Common myeloid progenitor, CD34-positive (primary cell): ENCODE results near the gene TPX2.
A peak's percentile ranks its signal among the peaks of the same experiment; 100 is the strongest.

ENCODE experiments used
- CTCF ChIA-PET: fragments of 350-600 bp; sonication (Branson Sonifier 250); formaldehyde crosslinking; loops from one replicate; lab custom pipeline; 2021; ENCODE audit warnings: antibody characterized with exemption; lab: Charles Lee
- POLR2A ChIA-PET: fragments of 350-600 bp; sonication (Branson Sonifier 250); formaldehyde crosslinking; loops from one replicate; lab custom pipeline; 2021; ENCODE audit warnings: antibody characterized with exemption; lab: Charles Lee
- DNase-seq, 3 donors: peaks; one replicate each; pipeline versions ENCODE4 v3.0.0 to v3.0.0-alpha.2; 2013
- H3K27ac ChIP-seq, 2 experiments: 1 replicate in 1 of 2; 2 replicates in 1 of 2; pipeline ENCODE4 v1.7.0; 2013; ENCODE audit warnings: inconsistent platforms in 2 of 2, low read length in 2 of 2, mild to moderate bottlenecking in 2 of 2, low read depth in 1 of 2, moderate library complexity in 1 of 2; ENCODE audit not compliant: severe bottlenecking in 2 of 2, insufficient read depth in 1 of 2, poor library complexity in 1 of 2
- H3K27me3 ChIP-seq, 5 experiments: replicated peaks in 2 of 5; 1 replicate in 3 of 5; 2 replicates in 2 of 5; pipeline versions ENCODE4 v1.6.1 to v1.7.0; 2013; ENCODE audit warnings: low read length in 4 of 5, mild to moderate bottlenecking in 2 of 5, moderate library complexity in 2 of 5, inconsistent platforms in 1 of 5; ENCODE audit not compliant: insufficient read depth in 5 of 5, control insufficient read depth in 4 of 5
- H3K36me3 ChIP-seq, 4 experiments: 1 replicate in 2 of 4; 2 replicates in 2 of 4; pipeline versions ENCODE4 v1.6.1 to v1.7.0; 2013; ENCODE audit warnings: low read length in 3 of 4, control low read depth in 1 of 4, mild to moderate bottlenecking in 1 of 4; ENCODE audit not compliant: control insufficient read depth in 4 of 4, insufficient read depth in 4 of 4
- H3K4me1 ChIP-seq, 4 experiments: 1 replicate in 3 of 4; 2 replicates in 1 of 4; pipeline versions ENCODE4 v1.6.1 to v1.7.1; 2013; ENCODE audit warnings: low read length in 3 of 4, mild to moderate bottlenecking in 3 of 4, control low read depth in 1 of 4, inconsistent platforms in 1 of 4, moderate library complexity in 1 of 4; ENCODE audit not compliant: control insufficient read depth in 4 of 4, insufficient read depth in 4 of 4; ENCODE audit errors: control extremely low read depth in 1 of 4
- H3K4me3 ChIP-seq, 7 experiments: 1 replicate in 4 of 7; 2 replicates in 3 of 7; pipeline versions ENCODE4 v1.5.1 to v1.7.0; 2013; ENCODE audit warnings: mild to moderate bottlenecking in 7 of 7, low read length in 6 of 7, moderate library complexity in 6 of 7, inconsistent platforms in 2 of 7, low read depth in 2 of 7, control low read depth in 1 of 7; ENCODE audit not compliant: insufficient read depth in 4 of 7, control insufficient read depth in 1 of 7; ENCODE audit errors: extremely low read depth in 1 of 7
- H3K9me3 ChIP-seq, 5 experiments: 1 replicate in 4 of 5; 2 replicates in 1 of 5; pipeline versions ENCODE4 v1.6.1 to v1.7.1; 2013; ENCODE audit warnings: low read length in 4 of 5, mild to moderate bottlenecking in 2 of 5, inconsistent platforms in 1 of 5, low read depth in 1 of 5, moderate library complexity in 1 of 5; ENCODE audit not compliant: control insufficient read depth in 4 of 5, insufficient read depth in 2 of 5; ENCODE audit errors: control extremely low read depth in 1 of 5
- WGBS: methylation state at CpG from one replicate; pipeline ENCODE4 v1.1.5; 2013; ENCODE audit not compliant: insufficient coverage; 5-methylcytosine and 5-hydroxymethylcytosine counted together

TPX2 gene

DNA sequence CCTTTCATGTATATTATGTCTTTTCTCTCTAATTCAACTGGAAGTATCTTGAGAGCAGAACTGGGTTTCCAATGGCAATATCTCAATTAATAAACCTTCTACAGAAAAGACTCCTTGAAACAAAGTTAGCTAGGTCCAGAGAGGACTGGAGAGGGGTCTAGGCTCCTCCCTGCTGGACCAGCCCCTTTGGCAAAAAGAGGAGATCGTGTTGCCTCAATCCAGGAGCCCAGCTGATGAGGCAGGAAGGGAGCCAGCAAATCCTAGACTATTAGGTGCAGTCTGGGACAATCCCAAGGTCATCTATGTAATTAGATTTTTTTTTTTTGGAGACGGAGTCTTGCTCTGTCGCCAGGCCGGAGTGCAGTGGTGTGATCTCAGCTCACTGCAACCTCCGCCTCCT, 38.3 kb upstream of the TPX2 start:
- POLR2A ChIA-PET, result no interaction called here
- Histone ChIP-seq H3K4me3 (no peak overlapping the region), H3K4me1 (peaks cover 0 to 26% (median 10%) of the 10 kb centered on the region in 4 experiments), H3K27me3 (no peaks in the 10 kb centered on the region), H3K9me3 (no peaks in the 10 kb centered on the region), H3K27ac (no peak overlapping the region), H3K36me3 (peaks cover 6 to 33% (median 15%) of the 10 kb centered on the region in 4 experiments)
- DNase-seq, result no peak
- CTCF ChIA-PET, result interaction anchor here (1.0 to 11.2 kb wide), 7 partner anchors 10 to 67 kb away, joined by 3 to 67 read pairs (median 5); partner anchors contain the start of gene BCL2L1
- WGBS, result 100% methylated on average over 1 of the region's 5 CpGs

DNA sequence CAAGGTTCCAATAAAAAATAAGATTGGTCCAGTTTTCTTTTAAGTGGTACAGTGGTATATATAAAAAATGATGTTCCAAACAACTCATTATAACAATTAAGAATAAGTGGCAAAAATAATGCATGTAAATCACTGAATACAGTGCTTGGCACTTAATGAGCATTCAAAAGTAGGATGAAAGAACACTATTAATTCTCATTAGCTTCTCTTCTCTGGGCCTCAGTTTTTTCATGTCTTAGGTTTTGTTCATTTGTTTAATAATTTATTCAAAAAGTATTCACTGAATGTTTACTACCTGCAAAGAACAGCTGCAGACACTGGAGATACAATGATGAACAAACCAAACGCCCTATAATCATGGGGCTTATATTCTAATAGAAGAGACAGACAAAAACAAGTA, 37.5 kb upstream of the TPX2 start:
- CTCF ChIA-PET, result interaction anchor here (0.7 to 11.2 kb wide), 7 partner anchors 9 to 142 kb away, joined by 3 to 67 read pairs (median 5); partner anchors contain the start of gene BCL2L1
- POLR2A ChIA-PET, result interaction anchor here (0.9 kb wide), 1 partner anchor 8 kb away, joined by 5 read pairs; no protein-coding TSS in a partner anchor
- Histone ChIP-seq H3K9me3 (no peaks in the 10 kb centered on the region), H3K4me1 (peaks cover 0 to 31% (median 10%) of the 10 kb centered on the region in 4 experiments), H3K4me3 (no peak overlapping the region), H3K27me3 (no peaks in the 10 kb centered on the region), H3K27ac (no peak overlapping the region), H3K36me3 (peaks cover 0 to 41% (median 18%) of the 10 kb centered on the region in 4 experiments)
- no CpG with 5 or more reads among the region's 1 CpG for WGBS
- no peak for DNase-seq

- H3K27me3 ChIP-seq, result no peaks in the 10 kb centered on the region
- no peak overlapping the region for H3K4me3 ChIP-seq
- DNase-seq, result no peak
- ChIA-PET POLR2A (no interaction called here), CTCF (interaction anchor here (0.9 to 3.2 kb wide), 10 partner anchors 8 to 71 kb away, joined by 3 to 8 read pairs (median 4); partner anchors contain the start of gene BCL2L1)
- peaks cover 6 to 39% (median 16%) of the 10 kb centered on the region in 4 experiments for H3K4me1 ChIP-seq
- peaks cover 6 to 60% (median 21%) of the 10 kb centered on the region in 4 experiments for H3K36me3 ChIP-seq
- WGBS, result 100% methylated on average over 8 of the region's 11 CpGs
- no peak overlapping the region for H3K27ac ChIP-seq
- H3K9me3 ChIP-seq, result no peaks in the 10 kb centered on the region
These were observed 34.6 kb upstream of the TPX2 start for GRCh38 chr20:31704225-31705119.

- Histone ChIP-seq H3K9me3 (no peaks in the 10 kb centered on the region), H3K36me3 (peaks cover 10 to 59% (median 21%) of the 10 kb centered on the region in 4 experiments), H3K27me3 (no peaks in the 10 kb centered on the region), H3K4me3 (no peak overlapping the region), H3K4me1 (peaks cover 6 to 32% (median 14%) of the 10 kb centered on the region in 4 experiments), H3K27ac (no peak overlapping the region)
- ChIA-PET CTCF (interaction anchor here (0.9 to 3.2 kb wide), 9 partner anchors 9 to 72 kb away, joined by 3 to 8 read pairs (median 5); no protein-coding TSS in a partner anchor), POLR2A (no interaction called here)
- DNase-seq, result no peak
These were observed 33.9 kb upstream of the TPX2 start for GRCh38 chr20:31705191-31705590.

GRCh38 chr20:31705598-31706597, 33.2 kb upstream of the TPX2 start:
- peaks cover 6 to 26% (median 14%) of the 10 kb centered on the region in 4 experiments for H3K4me1 ChIP-seq
- no peaks in the 10 kb centered on the region for H3K27me3 ChIP-seq
- ChIA-PET POLR2A (no interaction called here), CTCF (interaction anchor here (0.9 to 2.0 kb wide), 11 partner anchors 8 to 72 kb away, joined by 3 to 10 read pairs (median 4); partner anchors contain the start of gene BCL2L1)
- no peak for DNase-seq
- H3K9me3 ChIP-seq, result no peaks in the 10 kb centered on the region
- H3K27ac ChIP-seq, result peak overlapping the region in 1 of 2 experiments; percentile 12
- H3K36me3 ChIP-seq, result peaks cover 9 to 59% (median 20%) of the 10 kb centered on the region in 4 experiments
- 20% methylated on average over 1 of the region's 4 CpGs for WGBS
- no peak overlapping the region for H3K4me3 ChIP-seq

- DNase-seq, result no peak
- no peaks in the 10 kb centered on the region for H3K9me3 ChIP-seq
- CTCF ChIA-PET, result interaction anchor here (1.1 to 2.2 kb wide), 8 partner anchors 8 to 45 kb away, joined by 3 to 10 read pairs (median 4); partner anchors contain the start of gene BCL2L1
- H3K4me1 ChIP-seq, result peaks cover 6 to 26% (median 14%) of the 10 kb centered on the region in 4 experiments
- peaks cover 9 to 62% (median 20%) of the 10 kb centered on the region in 4 experiments for H3K36me3 ChIP-seq
- POLR2A ChIA-PET, result no interaction called here
- H3K27me3 ChIP-seq, result no peaks in the 10 kb centered on the region
- WGBS, result 92% methylated on average over 2 of the region's 2 CpGs
- peak overlapping the region in 1 of 7 experiments; percentile 11 for H3K4me3 ChIP-seq
- peak overlapping the region in 1 of 2 experiments; percentile 12 for H3K27ac ChIP-seq
These were observed 32.4 kb upstream of the TPX2 start for GRCh38 chr20:31706607-31707257.
